Prostate gland (tissue), 2 donors: ENCODE results near the gene ZDHHC11. TPM values are rescaled to one million over a fixed set of nuclear protein-coding genes. Genes with fewer than 3 reads are reported as not detected.
"Not testable (repeated sequence)": the region's sequence is repeated elsewhere in the genome, so short reads cannot be mapped to it uniquely, and the experiment has no call there.

Experiments used
- DNase-seq: peaks from one replicate; pipeline ENCODE4 v3.0.0-alpha.2; 2019; ENCODE audit warnings: low spot score
- H3K27ac ChIP-seq, 2 donors: fragments of 200-600 bp; sonication (generic); 2 replicates each; pipeline ENCODE4 v1.5.1; 2017 to 2019
- H3K27me3 ChIP-seq: fragments of 200-600 bp; sonication (generic); replicated peaks from 2 replicates; pipeline ENCODE4 v1.5.1; 2019; ENCODE audit not compliant: insufficient read depth
- H3K36me3 ChIP-seq, 2 donors: fragments of 200-600 bp; sonication (generic); 1 replicate in 1 of 2; 2 replicates in 1 of 2; pipeline versions ENCODE4 v1.5.1 to v1.8.1; 2017 to 2019
- H3K4me1 ChIP-seq: fragments of 200-600 bp; sonication (generic); replicated peaks from 2 replicates; pipeline ENCODE4 v1.5.1; 2019
- H3K4me3 ChIP-seq, 2 donors: fragments of 200-600 bp; sonication (generic); 2 replicates each; pipeline ENCODE4 v1.5.1; 2017 to 2019
- H3K9me3 ChIP-seq: fragments of 200-600 bp; sonication (generic); 2 replicates; pipeline ENCODE4 v1.5.1; 2017
- POLR2A ChIP-seq: fragments of 450-650 bp; IDR thresholded peaks from one replicate; pipeline ENCODE4 v1.6.1; 2016; ENCODE audit warnings: antibody characterized with exemption, mild to moderate bottlenecking
- POLR2AphosphoS5 ChIP-seq: sonication (generic); formaldehyde crosslinking; IDR thresholded peaks from one replicate; pipeline ENCODE4 v1.6.1; 2017; ENCODE audit warnings: antibody characterized with exemption
- WGBS: methylation state at CpG from one replicate; pipeline ENCODE4 v1.1.5; 2018; 5-methylcytosine and 5-hydroxymethylcytosine counted together
- intact Hi-C: fragments of 100-400 bp; cut with DNase I; formaldehyde crosslinking; loops from one replicate; pipeline ENCODE4 v1.14.2; 2022
- total RNA-seq, 2 donors: library from RNA; depleted of rRNA; stranded (reverse); fragments of >200 nt; gene quantifications; one replicate each; pipeline ENCODE4 v1.1.0, GENCODE V29; 2016
- TF ChIP-seq, protein P1 (sequence below), 4 experiments: fragments of 200-600 bp in 2 of 4; fragments of 450-650 bp in 2 of 4; sonication (generic) in 2 of 4; IDR thresholded peaks; 1 replicate in 3 of 4; 2 replicates in 1 of 4; pipeline ENCODE4 v1.5.1; 2016 to 2019; ENCODE audit warnings: antibody characterized with exemption in 4 of 4, mild to moderate bottlenecking in 2 of 4, moderate library complexity in 2 of 4

The ZDHHC11 gene
- total RNA-seq, 2 donors from 2014 or later: 1.2 to 9.8 TPM

DNA sequence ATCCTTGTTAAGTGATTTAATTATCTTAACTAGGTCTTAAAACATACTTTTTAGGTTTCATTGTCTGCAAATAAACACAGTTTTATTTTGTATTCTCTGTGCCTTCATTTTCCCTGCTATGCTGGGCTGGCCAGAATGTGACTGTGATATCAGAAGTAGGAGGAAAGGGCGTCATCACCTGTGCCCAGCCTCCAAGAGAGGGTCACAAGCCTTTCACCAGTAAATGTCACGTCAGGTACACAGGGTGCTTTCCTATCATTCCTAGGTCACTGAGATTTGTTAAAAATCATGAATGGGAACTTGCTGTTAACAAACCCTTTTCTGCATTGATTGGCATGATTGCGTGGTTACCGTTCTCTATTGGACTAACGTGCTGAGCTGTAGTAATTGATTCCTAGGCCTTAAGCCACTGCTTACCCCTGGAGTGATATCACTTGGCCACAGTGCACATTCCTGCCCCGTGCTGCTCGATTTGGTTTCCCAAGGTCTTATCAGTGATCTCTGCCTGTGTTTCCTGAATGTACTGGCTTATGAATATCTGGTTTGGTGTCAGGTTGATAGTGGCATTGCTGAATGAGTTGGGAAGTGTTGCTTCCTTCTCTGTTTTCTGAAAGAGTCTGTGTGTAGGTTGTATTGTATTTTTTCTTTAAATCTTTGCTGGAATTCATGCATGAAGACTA lies 14.7 kb downstream of the ZDHHC11 start:
- intact Hi-C loops, H3K27me3 ChIP-seq, DNase-seq, H3K27ac ChIP-seq, H3K4me3 ChIP-seq, H3K36me3 ChIP-seq, H3K9me3 ChIP-seq, H3K4me1 ChIP-seq: not testable (repeated sequence)
- 44% methylated on average over 7 of the region's 7 CpGs for WGBS
- peak; percentile 30 for TF ChIP-seq POLR2AphosphoS5

DNA sequence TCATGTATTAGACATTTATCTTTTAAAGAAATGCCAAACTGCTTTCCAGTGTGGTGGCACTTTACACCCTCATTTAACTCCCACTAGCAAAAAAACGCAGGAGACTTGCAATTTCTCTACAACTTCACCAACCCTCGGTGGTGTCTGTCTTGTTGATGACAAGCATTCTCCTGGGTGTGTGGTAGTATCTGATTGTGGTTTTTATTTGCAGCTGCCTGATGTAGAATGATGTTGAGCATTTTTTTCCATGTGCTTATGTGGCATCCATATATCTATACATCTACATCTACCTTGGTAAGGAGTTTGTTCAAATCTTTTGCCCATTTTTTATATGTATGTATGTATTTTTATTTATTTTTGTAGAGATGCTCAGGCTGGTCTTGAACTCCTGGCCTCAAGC lies 16.8 kb downstream of the ZDHHC11 start:
- H3K9me3 ChIP-seq, H3K4me3 ChIP-seq, intact Hi-C loops, H3K27me3 ChIP-seq, H3K4me1 ChIP-seq, DNase-seq, H3K36me3 ChIP-seq, H3K27ac ChIP-seq: not testable (repeated sequence)
- WGBS: 79% methylated on average over 2 of the region's 2 CpGs

DNA sequence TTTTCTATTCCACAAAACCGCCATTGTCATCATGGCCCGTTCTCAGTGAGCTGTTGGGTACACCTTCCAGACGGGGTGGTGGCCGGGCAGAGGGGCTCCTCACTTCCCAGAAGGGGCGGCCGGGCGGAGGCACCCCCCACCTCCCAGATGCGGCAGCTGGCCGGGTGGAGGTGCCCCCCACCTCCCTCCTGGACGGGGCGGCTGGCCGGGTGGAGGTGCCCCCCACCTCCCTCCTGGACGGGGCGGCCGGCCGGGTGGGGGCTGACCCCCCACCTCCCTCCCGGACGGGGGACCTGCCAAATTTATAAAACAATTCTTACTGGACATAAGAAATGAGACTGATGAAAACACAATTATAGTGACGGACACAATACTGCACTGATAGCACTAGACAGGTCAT lies 22.6 kb downstream of the ZDHHC11 start:
- intact Hi-C loops, DNase-seq: not testable (repeated sequence)
- 95% methylated on average over 18 of the region's 19 CpGs for WGBS

DNA sequence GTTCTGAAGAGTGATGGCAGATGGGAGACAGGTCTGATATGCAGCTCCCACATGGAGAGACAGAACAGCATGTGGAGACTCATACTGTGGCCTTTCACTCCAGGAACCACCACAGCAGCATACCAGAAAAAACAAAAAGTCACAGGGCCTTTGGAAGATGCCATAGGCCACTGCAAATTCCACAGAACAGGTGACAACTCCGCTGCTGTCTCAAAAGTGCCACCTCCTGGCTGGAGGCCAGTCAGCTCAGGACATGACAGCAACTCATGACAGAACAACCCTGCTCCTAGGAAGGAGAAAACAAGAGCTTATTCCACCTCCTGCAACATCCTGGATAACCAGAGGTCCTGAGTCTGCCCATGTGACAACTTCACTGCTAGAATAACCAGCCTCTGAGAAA lies 25.2 kb downstream of the ZDHHC11 start:
- intact Hi-C loops, H3K27ac ChIP-seq, H3K4me1 ChIP-seq, H3K9me3 ChIP-seq, H3K4me3 ChIP-seq, H3K27me3 ChIP-seq, DNase-seq, H3K36me3 ChIP-seq: not testable (repeated sequence)
- WGBS: 47% methylated on average over 1 of the region's 1 CpG

More for the DNA sequence above, 22.6 kb downstream of the ZDHHC11 start:
- H3K4me3 ChIP-seq, H3K4me1 ChIP-seq, H3K36me3 ChIP-seq, H3K9me3 ChIP-seq, H3K27ac ChIP-seq, H3K27me3 ChIP-seq: not testable (repeated sequence)

DNA sequence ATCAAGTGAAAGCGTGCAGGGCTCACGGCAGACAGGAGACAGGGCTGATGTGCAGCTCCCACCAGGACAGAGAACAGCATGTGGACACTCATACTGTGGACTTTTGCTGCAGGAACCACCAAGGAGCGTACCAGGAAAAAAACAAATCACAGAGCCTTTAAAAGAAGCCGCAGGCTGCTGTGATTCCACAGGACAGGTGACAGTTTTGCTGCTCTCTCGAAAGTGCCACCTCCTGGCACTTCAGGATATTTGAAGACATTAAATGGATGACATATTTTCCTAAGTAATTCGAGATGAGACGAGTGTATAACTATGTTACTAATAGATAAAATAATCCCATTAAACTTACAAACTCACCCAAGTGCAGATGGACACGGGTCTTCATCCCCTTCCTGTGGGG lies 29.3 kb downstream of the ZDHHC11 start:
- H3K4me1 ChIP-seq: no peaks in the 10 kb centered on the region
- H3K4me3 ChIP-seq: no peak overlapping the region
- no peak for DNase-seq
- no peaks in the 10 kb centered on the region for H3K9me3 ChIP-seq
- TF ChIP-seq, protein P1, sequence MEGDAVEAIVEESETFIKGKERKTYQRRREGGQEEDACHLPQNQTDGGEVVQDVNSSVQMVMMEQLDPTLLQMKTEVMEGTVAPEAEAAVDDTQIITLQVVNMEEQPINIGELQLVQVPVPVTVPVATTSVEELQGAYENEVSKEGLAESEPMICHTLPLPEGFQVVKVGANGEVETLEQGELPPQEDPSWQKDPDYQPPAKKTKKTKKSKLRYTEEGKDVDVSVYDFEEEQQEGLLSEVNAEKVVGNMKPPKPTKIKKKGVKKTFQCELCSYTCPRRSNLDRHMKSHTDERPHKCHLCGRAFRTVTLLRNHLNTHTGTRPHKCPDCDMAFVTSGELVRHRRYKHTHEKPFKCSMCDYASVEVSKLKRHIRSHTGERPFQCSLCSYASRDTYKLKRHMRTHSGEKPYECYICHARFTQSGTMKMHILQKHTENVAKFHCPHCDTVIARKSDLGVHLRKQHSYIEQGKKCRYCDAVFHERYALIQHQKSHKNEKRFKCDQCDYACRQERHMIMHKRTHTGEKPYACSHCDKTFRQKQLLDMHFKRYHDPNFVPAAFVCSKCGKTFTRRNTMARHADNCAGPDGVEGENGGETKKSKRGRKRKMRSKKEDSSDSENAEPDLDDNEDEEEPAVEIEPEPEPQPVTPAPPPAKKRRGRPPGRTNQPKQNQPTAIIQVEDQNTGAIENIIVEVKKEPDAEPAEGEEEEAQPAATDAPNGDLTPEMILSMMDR (IDR thresholded peaks at IDR 0.05): peak in 1 of 4 experiments; percentile 22
- no peak for TF ChIP-seq POLR2AphosphoS5
- intact Hi-C loops: no loop called here
- H3K36me3 ChIP-seq: no peaks in the 10 kb centered on the region
- H3K27me3 ChIP-seq: no peaks in the 10 kb centered on the region
- WGBS: 66% methylated on average over 8 of the region's 8 CpGs
- no peak overlapping the region for H3K27ac ChIP-seq

DNA sequence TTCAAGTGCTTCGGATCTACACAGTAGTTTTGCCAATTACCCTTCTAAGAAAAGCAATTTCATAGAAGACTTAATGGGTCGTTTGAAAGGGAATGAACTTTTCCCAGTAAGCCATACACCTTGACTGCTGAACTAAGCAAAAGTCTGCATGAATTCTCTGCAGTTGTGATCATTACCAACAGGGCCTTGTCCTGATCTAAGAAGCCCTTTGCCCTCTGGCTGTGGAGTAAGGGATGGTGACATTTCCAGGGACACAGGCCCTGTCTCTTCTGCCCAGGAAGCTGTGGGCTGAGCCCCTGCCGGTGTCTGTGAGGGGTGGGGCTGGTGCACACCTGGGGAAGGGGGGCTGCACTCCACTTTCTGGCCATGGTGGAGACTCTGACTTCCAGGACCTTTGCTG lies 30.5 kb downstream of the ZDHHC11 start:
- WGBS: 73% methylated on average over 3 of the region's 3 CpGs
- no peaks in the 10 kb centered on the region for H3K9me3 ChIP-seq
- no peaks in the 10 kb centered on the region for H3K4me1 ChIP-seq
- intact Hi-C loops: no loop called here
- no peak overlapping the region for H3K27ac ChIP-seq
- no peak for DNase-seq
- TF ChIP-seq, protein P1 (IDR thresholded peaks at IDR 0.05): no peak
- TF ChIP-seq POLR2AphosphoS5: no peak
- TF ChIP-seq POLR2A: no peak
- no peaks in the 10 kb centered on the region for H3K36me3 ChIP-seq
- H3K27me3 ChIP-seq: no peaks in the 10 kb centered on the region
- H3K4me3 ChIP-seq: no peak overlapping the region

DNA sequence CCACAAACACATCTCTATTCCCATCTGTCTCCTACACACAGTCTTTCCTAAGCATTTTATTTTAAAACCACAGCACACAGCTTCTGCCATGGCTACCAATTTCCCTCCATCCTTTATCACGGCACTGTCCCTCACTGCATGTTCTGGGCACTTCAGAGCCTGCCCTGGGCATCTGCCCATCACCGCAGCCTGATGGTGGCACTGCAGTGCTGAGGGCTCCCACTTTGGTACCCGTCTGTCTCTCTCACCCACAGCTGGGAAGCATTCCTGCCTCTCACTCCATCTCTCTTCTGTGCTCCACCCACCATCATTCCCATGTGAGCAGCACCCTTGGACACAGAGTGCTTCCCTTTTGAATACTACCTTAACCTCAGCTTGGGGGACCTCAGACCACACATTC lies 31.7 kb downstream of the ZDHHC11 start:
- no peak for DNase-seq
- H3K36me3 ChIP-seq: no peaks in the 10 kb centered on the region
- H3K4me1 ChIP-seq: no peaks in the 10 kb centered on the region
- intact Hi-C loops: no loop called here
- H3K4me3 ChIP-seq: no peak overlapping the region
- H3K27me3 ChIP-seq: no peaks in the 10 kb centered on the region
- H3K27ac ChIP-seq: no peak overlapping the region
- no peaks in the 10 kb centered on the region for H3K9me3 ChIP-seq
- TF ChIP-seq POLR2AphosphoS5: no peak
- TF ChIP-seq, protein P1 (IDR thresholded peaks at IDR 0.05): no peak
- no peak for TF ChIP-seq POLR2A
- 83% methylated on average over 3 of the region's 3 CpGs for WGBS
